Measurements from ENCODE around the gene TIMM23.
"Not testable (repeated sequence)": the region's sequence is repeated elsewhere in the genome, so short reads cannot be mapped to it uniquely, and the experiment has no call there.

GRCh38 chr10:45956634-45957033 is 15.7 kb upstream of the TIMM23 start:
- TF ChIP-seq, protein P1, sequence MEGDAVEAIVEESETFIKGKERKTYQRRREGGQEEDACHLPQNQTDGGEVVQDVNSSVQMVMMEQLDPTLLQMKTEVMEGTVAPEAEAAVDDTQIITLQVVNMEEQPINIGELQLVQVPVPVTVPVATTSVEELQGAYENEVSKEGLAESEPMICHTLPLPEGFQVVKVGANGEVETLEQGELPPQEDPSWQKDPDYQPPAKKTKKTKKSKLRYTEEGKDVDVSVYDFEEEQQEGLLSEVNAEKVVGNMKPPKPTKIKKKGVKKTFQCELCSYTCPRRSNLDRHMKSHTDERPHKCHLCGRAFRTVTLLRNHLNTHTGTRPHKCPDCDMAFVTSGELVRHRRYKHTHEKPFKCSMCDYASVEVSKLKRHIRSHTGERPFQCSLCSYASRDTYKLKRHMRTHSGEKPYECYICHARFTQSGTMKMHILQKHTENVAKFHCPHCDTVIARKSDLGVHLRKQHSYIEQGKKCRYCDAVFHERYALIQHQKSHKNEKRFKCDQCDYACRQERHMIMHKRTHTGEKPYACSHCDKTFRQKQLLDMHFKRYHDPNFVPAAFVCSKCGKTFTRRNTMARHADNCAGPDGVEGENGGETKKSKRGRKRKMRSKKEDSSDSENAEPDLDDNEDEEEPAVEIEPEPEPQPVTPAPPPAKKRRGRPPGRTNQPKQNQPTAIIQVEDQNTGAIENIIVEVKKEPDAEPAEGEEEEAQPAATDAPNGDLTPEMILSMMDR (IDR thresholded peaks at IDR 0.05): not testable (repeated sequence)
- not testable (repeated sequence) for TF ChIP-seq POLR2A (IDR thresholded peaks at IDR 0.05)

All from Peyer's patch (tissue), 4 donors.